K562 (cell line): Measurements from ENCODE around the gene NRXN2. TPM values are rescaled to one million over a fixed set of nuclear protein-coding genes. Genes with fewer than 3 reads are reported as not detected.
A peak's percentile ranks its signal among the peaks of the same experiment; 100 is the strongest.

ENCODE experiments used
- ATAC-seq: fragments of 200-7000 bp; cut with Tn5 transposase; 3 replicates; pipeline ENCODE4 v1.9.1; 2020; ENCODE audit warnings: moderate library complexity
- BruUV-seq: library from RNA; stranded (reverse); fragments of 400-500 nt; replicated peaks from 2 replicates; lab custom pipeline; 2021; lab: Mats Ljungman, UMichigan
- CTCF ChIA-PET: fragments of 300-600 bp; formaldehyde crosslinking; extraction: SDS; loops from one replicate; lab custom pipeline; 2021; ENCODE audit warnings: low intra/inter-chr PET ratio; lab: Yijun Ruan, JAX
- POLR2A ChIA-PET: fragments of 300-600, 350-650 bp; sonication (Branson Sonifier 250); formaldehyde crosslinking; extraction: SDS; loops from one replicate; lab custom pipeline; 2021; ENCODE audit warnings: antibody characterized with exemption, inconsistent platforms; lab: Yijun Ruan, JAX
- DNase-seq, 4 experiments: peaks; one replicate each; pipeline versions ENCODE4 v3.0.0 to v3.0.0-alpha.2; 2011 to 2018; ENCODE audit warnings: low spot score in 3 of 4, mixed read lengths in 3 of 4; ENCODE audit errors: extremely low read depth in 1 of 4
- FAIRE-seq: peaks from 2 replicates; lab custom pipeline; 2011; peaks lifted over from hg19 to GRCh38; lab: Jason Lieb, UNC
- H2AFZ ChIP-seq: 2 replicates; pipeline ENCODE4 v1.6.0; 2011; ENCODE audit warnings: low read depth, low read length, control low read depth, inconsistent platforms
- H3K27ac ChIP-seq: fragments of 200-600 bp; 3 replicates; pipeline ENCODE4 v1.8.0; 2011; ENCODE audit warnings: low read depth, mild to moderate bottlenecking, control low read depth, inconsistent platforms, low read length, moderate library complexity, mixed read lengths; ENCODE audit errors: extremely low read depth
- H3K27me3 ChIP-seq, 2 experiments: fragments of 300-600 bp in 1 of 2; 2 replicates in 1 of 2; 3 replicates in 1 of 2; pipeline versions ENCODE4 v1.6.0 to v1.8.0; 2011; ENCODE audit warnings: inconsistent platforms in 2 of 2, low read length in 2 of 2, mild to moderate bottlenecking in 1 of 2, mixed read lengths in 1 of 2, moderate library complexity in 1 of 2; ENCODE audit not compliant: control insufficient read depth in 2 of 2, insufficient read depth in 2 of 2
- H3K36me3 ChIP-seq: fragments of 300-600 bp; 3 replicates; pipeline ENCODE4 v1.8.0; 2011; ENCODE audit warnings: mild to moderate bottlenecking, low read length, inconsistent platforms; ENCODE audit not compliant: control insufficient read depth, insufficient read depth
- H3K4me1 ChIP-seq, 2 experiments: fragments of 200-600 bp in 1 of 2; replicated peaks in 1 of 2; 2 replicates in 1 of 2; 3 replicates in 1 of 2; pipeline versions ENCODE4 v1.5.1 to v1.8.0; 2011; ENCODE audit warnings: inconsistent platforms in 2 of 2, low read length in 2 of 2, mild to moderate bottlenecking in 1 of 2, mixed read lengths in 1 of 2, moderate library complexity in 1 of 2; ENCODE audit not compliant: control insufficient read depth in 2 of 2, insufficient read depth in 2 of 2
- H3K4me2 ChIP-seq: 2 replicates; pipeline ENCODE4 v1.6.1; 2011; ENCODE audit warnings: low read length, control low read depth, inconsistent platforms, mixed read lengths; ENCODE audit not compliant: insufficient read depth
- H3K4me3 ChIP-seq: fragments of 200-600 bp; sonication (generic), shearing (Covaris generic); 2 replicates; pipeline ENCODE4 v1.5.1; 2016; ENCODE audit warnings: control low read depth, inconsistent platforms
- H3K79me2 ChIP-seq: fragments of 200-600 bp; 3 replicates; pipeline ENCODE4 v1.8.0; 2011; ENCODE audit warnings: low read length, inconsistent platforms; ENCODE audit not compliant: control insufficient read depth, insufficient read depth
- H3K9ac ChIP-seq, 2 experiments: 2 replicates each; pipeline versions ENCODE4 v1.6.0 to v1.6.1; 2011; ENCODE audit warnings: low read depth in 2 of 2, low read length in 2 of 2, control low read depth in 1 of 2, inconsistent platforms in 1 of 2, mild to moderate bottlenecking in 1 of 2, mixed read lengths in 1 of 2; ENCODE audit not compliant: insufficient read depth in 1 of 2
- H3K9me1 ChIP-seq: one replicate; pipeline ENCODE4 v1.6.0; 2011; ENCODE audit warnings: inconsistent platforms, mild to moderate bottlenecking, low read length, moderate library complexity; ENCODE audit not compliant: control insufficient read depth, insufficient read depth
- H3K9me3 ChIP-seq: replicated peaks from 2 replicates; pipeline ENCODE4 v1.5.1; 2011; ENCODE audit warnings: low read depth, low read length, inconsistent platforms; ENCODE audit not compliant: control insufficient read depth, insufficient read depth
- H4K20me1 ChIP-seq: replicated peaks from 2 replicates; pipeline ENCODE4 v1.6.1; 2011; ENCODE audit warnings: low read length, inconsistent platforms, mixed read lengths; ENCODE audit not compliant: control insufficient read depth, insufficient read depth
- PHB2 ChIP-seq: fragments of 450-650 bp; IDR thresholded peaks from 2 replicates; pipeline ENCODE4 v1.6.1; 2017; ENCODE audit warnings: low read depth
- PML ChIP-seq: IDR thresholded peaks from 2 replicates; pipeline ENCODE4 v1.6.1; 2012; ENCODE audit warnings: low read length, inconsistent platforms
- POLR2A ChIP-seq: fragments of 450-650 bp; conservative IDR thresholded peaks from 2 replicates; pipeline ENCODE4 v1.6.1; 2016
- POLR2AphosphoS5 ChIP-seq: IDR thresholded peaks from 2 replicates; pipeline ENCODE4 v1.6.1; 2011; ENCODE audit warnings: mild to moderate bottlenecking, low read depth, low read length, moderate library complexity; ENCODE audit not compliant: control insufficient read depth, insufficient read depth
- RBM39 ChIP-seq: fragments of 200-400 bp; formaldehyde crosslinking; optimal IDR thresholded peaks from 2 replicates; pipeline ENCODE3; 2018; ENCODE audit warnings: low read depth, low read length
- whole genome bisulfite sequencing: fragments of 100-300 bp; shearing (Covaris generic); methylation state at CpG from one replicate; pipeline ENCODE4 v1.1.6; 2016; ENCODE audit warnings: low coverage, mixed read lengths; ENCODE audit not compliant: insufficient coverage; ENCODE audit errors: missing lambda C conversion rate; 5-methylcytosine and 5-hydroxymethylcytosine counted together
- in situ Hi-C: fragments of 300-500 bp; cut with MboI; formaldehyde crosslinking; loops from 4 replicates; pipeline ENCODE4 v1.15.0; 2018; ENCODE audit warnings: inconsistent platforms, mixed read lengths
- intact Hi-C: fragments of 100-400 bp; cut with micrococcal nuclease; formaldehyde crosslinking; loops from 2 replicates; pipeline ENCODE4 v1.14.2; 2022
- polyA plus RNA-seq, 8 experiments: library from polyadenylated mRNA; depleted of rRNA in 4 of 8; stranded (reverse) in 5 of 8; unstranded in 3 of 8; fragments of >200 nt; fragmentation: Nextera tagmentation in 2 of 8; fragmentation: Illumina TruSeq in 1 of 8; extraction: Ambion mirVana in 2 of 8; extraction: Trizol in 1 of 8; gene quantifications; 2 replicates each; pipeline versions ENCODE4 v1.2.1 to v1.2.3, GENCODE V29; 2011 to 2014; ENCODE audit warnings: inconsistent platforms in 1 of 8, missing spikeins in 1 of 8
- total RNA-seq, 7 experiments: library from RNA; depleted of rRNA in 6 of 7; stranded (reverse); fragments of >200 nt in 6 of 7; fragmentation: Illumina TruSeq in 2 of 7; extraction: Trizol in 2 of 7; gene quantifications; 2 replicates each; pipeline versions ENCODE4 v1.2.1 to v1.2.3, GENCODE V29; 2011 to 2021; ENCODE audit warnings: low replicate concordance in 1 of 7
- TF ChIP-seq, protein P1 (sequence below): fragments of 450-650 bp; formaldehyde crosslinking; IDR thresholded peaks from 2 replicates; pipeline ENCODE4 v1.4.0; 2020; ENCODE audit warnings: mild to moderate bottlenecking, mixed read lengths

NRXN2 gene
- total and polyA plus RNA-seq, 9 of the 15 experiments (the other 6 are each of a cell fraction or from before 2014, with no cell fraction given) = 0.07 to 0.47 (median 0.15) TPM; not detected in 4

GRCh38 chr11:64770120-64770519, 47.1 kb upstream of the NRXN2 start:
- CTCF ChIA-PET = no interaction called here
- WGBS = 97% methylated on average over 9 of the region's 12 CpGs
- FAIRE-seq (no peak), DNase-seq (no peak), ATAC-seq (no peak)
- peaks cover 5% of the 10 kb centered on the region for H3K9me1 ChIP-seq
- peaks cover 0 to 14% of the 10 kb centered on the region in 2 experiments; a peak in 1 of 5 replicates for H3K4me1 ChIP-seq
- no TSS peak for BruUV-seq
- no peak overlapping the region for H3K27ac ChIP-seq
- in situ Hi-C loops = no loop called here
- H3K9ac ChIP-seq = no peak overlapping the region
- H3K79me2 ChIP-seq = peaks cover 78% of the 10 kb centered on the region
- H3K27me3 ChIP-seq = no peaks in the 10 kb centered on the region
- TF ChIP-seq PML (peak; percentile 19; the same call in 1 of the 2 replicates), POLR2AphosphoS5 (peak; percentile 17; the same call in 1 of the 2 replicates), POLR2A (peak; percentile 36; the same call in 1 of the 2 replicates), RBM39 (no peak), PHB2 (no peak)
- TF ChIP-seq, protein P1, sequence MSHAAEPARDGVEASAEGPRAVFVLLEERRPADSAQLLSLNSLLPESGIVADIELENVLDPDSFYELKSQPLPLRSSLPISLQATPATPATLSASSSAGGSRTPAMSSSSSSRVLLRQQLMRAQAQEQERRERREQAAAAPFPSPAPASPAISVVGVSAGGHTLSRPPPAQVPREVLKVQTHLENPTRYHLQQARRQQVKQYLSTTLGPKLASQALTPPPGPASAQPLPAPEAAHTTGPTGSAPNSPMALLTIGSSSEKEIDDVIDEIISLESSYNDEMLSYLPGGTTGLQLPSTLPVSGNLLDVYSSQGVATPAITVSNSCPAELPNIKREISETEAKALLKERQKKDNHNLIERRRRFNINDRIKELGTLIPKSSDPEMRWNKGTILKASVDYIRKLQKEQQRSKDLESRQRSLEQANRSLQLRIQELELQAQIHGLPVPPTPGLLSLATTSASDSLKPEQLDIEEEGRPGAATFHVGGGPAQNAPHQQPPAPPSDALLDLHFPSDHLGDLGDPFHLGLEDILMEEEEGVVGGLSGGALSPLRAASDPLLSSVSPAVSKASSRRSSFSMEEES (CRISPR knock-in tag) = no peak
- no peak overlapping the region for H3K4me2 ChIP-seq
- peaks cover 98% of the 10 kb centered on the region for H3K36me3 ChIP-seq
- POLR2A ChIA-PET = interaction anchor here (0.9 to 10.8 kb wide), 2 partner anchors 7 to 9 kb away, joined by 4 to 168 read pairs; partner anchors contain the start of gene PYGM
- intact Hi-C loops = no loop called here
- H4K20me1 ChIP-seq = peaks cover 52% of the 10 kb centered on the region
- H3K9me3 ChIP-seq = no peaks in the 10 kb centered on the region
- no peak overlapping the region for H2AFZ ChIP-seq
- no peak overlapping the region for H3K4me3 ChIP-seq
